ENCODE data around the gene BANK1. TPM values are rescaled to one million over a fixed set of nuclear protein-coding genes. Genes with fewer than 3 reads are reported as not detected.
"Not testable (repeated sequence)": the region's sequence is repeated elsewhere in the genome, so short reads cannot be mapped to it uniquely, and the experiment has no call there.

The BANK1 gene
- polyA plus RNA-seq, 4 donors: 2.0 to 3.7 (median 3.5) TPM

GRCh38 chr4:101871962-101872676 lies 81.6 kb downstream of the BANK1 start:
- DNase-seq (ENCODE audit: low read depth in 4 of 4, low spot score in 3 of 4): no peak

- no peak for DNase-seq (ENCODE audit: low read depth in 4 of 4, low spot score in 3 of 4)
These were observed 95.0 kb downstream of the BANK1 start for GRCh38 chr4:101885574-101885973.

GRCh38 chr4:101886826-101887225 lies 96.3 kb downstream of the BANK1 start:
- DNase-seq (ENCODE audit: low read depth in 4 of 4, low spot score in 3 of 4): no peak

GRCh38 chr4:101888472-101888871 lies 97.9 kb downstream of the BANK1 start:
- no peak for DNase-seq (ENCODE audit: low read depth in 4 of 4, low spot score in 3 of 4)

- DNase-seq (ENCODE audit: low read depth in 4 of 4, low spot score in 3 of 4): not testable (repeated sequence)
These were observed 115.0 kb downstream of the BANK1 start for GRCh38 chr4:101905527-101905926.

- no peak for DNase-seq (ENCODE audit: low read depth in 4 of 4, low spot score in 3 of 4)
These were observed 120.3 kb downstream of the BANK1 start for GRCh38 chr4:101910786-101911373.

GRCh38 chr4:101911616-101912015 lies 121.1 kb downstream of the BANK1 start:
- no peak for DNase-seq (ENCODE audit: low read depth in 4 of 4, low spot score in 3 of 4)

- DNase-seq (ENCODE audit: low read depth in 4 of 4, low spot score in 3 of 4): no peak
These were observed 124.2 kb downstream of the BANK1 start for GRCh38 chr4:101914761-101915160.

GRCh38 chr4:101919373-101919977 lies 128.9 kb downstream of the BANK1 start:
- no peak for DNase-seq (ENCODE audit: low read depth in 4 of 4, low spot score in 3 of 4)

GRCh38 chr4:101921370-101921769 lies 130.8 kb downstream of the BANK1 start:
- DNase-seq (ENCODE audit: low read depth in 4 of 4, low spot score in 3 of 4): no peak

- no peak for DNase-seq (ENCODE audit: low read depth in 4 of 4, low spot score in 3 of 4)
These were observed 141.1 kb downstream of the BANK1 start for GRCh38 chr4:101931619-101932018.

GRCh38 chr4:101933855-101934254 lies 143.3 kb downstream of the BANK1 start:
- no peak for DNase-seq (ENCODE audit: low read depth in 4 of 4, low spot score in 3 of 4)

GRCh38 chr4:101938836-101939235 lies 148.3 kb downstream of the BANK1 start:
- DNase-seq (ENCODE audit: low read depth in 4 of 4, low spot score in 3 of 4): no peak

GRCh38 chr4:101941816-101942358 lies 151.4 kb downstream of the BANK1 start:
- no peak for DNase-seq (ENCODE audit: low read depth in 4 of 4, low spot score in 3 of 4)

- no peak for DNase-seq (ENCODE audit: low read depth in 4 of 4, low spot score in 3 of 4)
These were observed 152.4 kb downstream of the BANK1 start for GRCh38 chr4:101942891-101943290.

- DNase-seq (ENCODE audit: low read depth in 4 of 4, low spot score in 3 of 4): no peak
These were observed 154.1 kb downstream of the BANK1 start for GRCh38 chr4:101944649-101945048.

- no peak for DNase-seq (ENCODE audit: low read depth in 4 of 4, low spot score in 3 of 4)
These were observed 157.5 kb downstream of the BANK1 start for GRCh38 chr4:101948055-101948454.

- DNase-seq (ENCODE audit: low read depth in 4 of 4, low spot score in 3 of 4): no peak
These were observed 158.4 kb downstream of the BANK1 start for GRCh38 chr4:101948951-101949350.

- DNase-seq (ENCODE audit: low read depth in 4 of 4, low spot score in 3 of 4): no peak
These were observed 159.9 kb downstream of the BANK1 start for GRCh38 chr4:101950258-101950979.

- no peak for DNase-seq (ENCODE audit: low read depth in 4 of 4, low spot score in 3 of 4)
These were observed 162.5 kb downstream of the BANK1 start for GRCh38 chr4:101952985-101953384.

- DNase-seq (ENCODE audit: low read depth in 4 of 4, low spot score in 3 of 4): no peak
These were observed 163.4 kb downstream of the BANK1 start for GRCh38 chr4:101953949-101954348.

Data from right renal pelvis (tissue), 4 donors.